Measurements from ENCODE around the gene LURAP1L. TPM values are rescaled to one million over a fixed set of nuclear protein-coding genes. Genes with fewer than 3 reads are reported as not detected.

LURAP1L gene
- total RNA-seq, 2 experiments from 2014 or later = not detected

GRCh38 chr9:12847561-12847960 lies 72.7 kb downstream of the LURAP1L start:
- ChIA-PET CTCF (ENCODE audit: unreplicated experiment) (no interaction called here), POLR2A (no interaction called here)
- H2AFZ ChIP-seq (ENCODE audit: low read length) = no peak overlapping the region
- no TSS peak for BruUV-seq (replicated peaks)
- no peaks in the 10 kb centered on the region for H4K20me1 ChIP-seq (ENCODE audit: insufficient read depth, low read length)
- intact Hi-C loops (cut with micrococcal nuclease; ENCODE audit: unreplicated experiment) = no loop called here
- H3K36me3 ChIP-seq (ENCODE audit: insufficient read depth, low read length) = no peaks in the 10 kb centered on the region
- TF ChIP-seq EZH2phosphoT487 (IDR thresholded peaks at IDR 0.05; ENCODE audit: borderline replicate concordance, low read depth, low read length) = no peak
- H3K9me2 ChIP-seq (ENCODE audit: insufficient read depth, low read length) = no peaks in the 10 kb centered on the region
- no peaks in the 10 kb centered on the region for H3K79me2 ChIP-seq (ENCODE audit: insufficient read depth, low read depth, low read length)
- H3K4me1 ChIP-seq (ENCODE audit: insufficient read depth, low read length, poor library complexity, severe bottlenecking) = no peaks in the 10 kb centered on the region
- no peak overlapping the region for H3K27ac ChIP-seq (ENCODE audit: low read depth, low read length, poor library complexity, severe bottlenecking)
- no peaks in the 10 kb centered on the region for H3K9me3 ChIP-seq (ENCODE audit: low read length)
- H3K4me3 ChIP-seq (ENCODE audit: low read depth, low read length, poor library complexity, severe bottlenecking) = no peak overlapping the region
- H3K4me2 ChIP-seq (ENCODE audit: low read length) = no peak overlapping the region
- no peak for DNase-seq (ENCODE audit: low spot score)

- intact Hi-C loops (cut with micrococcal nuclease; ENCODE audit: unreplicated experiment) = no loop called here
Measured at GRCh38 chr9:12849486-12850003, 74.7 kb downstream of the LURAP1L start.

GRCh38 chr9:12851341-12852090 lies 76.7 kb downstream of the LURAP1L start:
- POLR2A ChIA-PET = interaction anchor here (0.6 to 0.7 kb wide), 3 partner anchors 65 to 154 kb away, joined by 3 to 4 read pairs (median 3); no protein-coding TSS in a partner anchor
- Histone ChIP-seq H3K4me3 (ENCODE audit: low read depth, low read length, poor library complexity, severe bottlenecking) (no peak overlapping the region), H3K9me3 (ENCODE audit: low read length) (no peaks in the 10 kb centered on the region), H3K4me1 (ENCODE audit: insufficient read depth, low read length, poor library complexity, severe bottlenecking) (no peaks in the 10 kb centered on the region), H3K79me2 (ENCODE audit: insufficient read depth, low read depth, low read length) (no peaks in the 10 kb centered on the region), H3K36me3 (ENCODE audit: insufficient read depth, low read length) (no peaks in the 10 kb centered on the region), H3K4me2 (ENCODE audit: low read length) (no peak overlapping the region), H3K27ac (ENCODE audit: low read depth, low read length, poor library complexity, severe bottlenecking) (no peak overlapping the region), H2AFZ (ENCODE audit: low read length) (no peak overlapping the region), H3K9me2 (ENCODE audit: insufficient read depth, low read length) (no peaks in the 10 kb centered on the region), H4K20me1 (ENCODE audit: insufficient read depth, low read length) (no peaks in the 10 kb centered on the region)
- no peak for DNase-seq (ENCODE audit: low spot score)
- TF ChIP-seq EZH2phosphoT487 (IDR thresholded peaks at IDR 0.05; ENCODE audit: borderline replicate concordance, low read depth, low read length) = no peak
- no peak for TF ChIP-seq CTCF (conservative IDR thresholded peaks at IDR 0.05; ENCODE audit: low read length)
- CTCF ChIA-PET (ENCODE audit: unreplicated experiment) = no interaction called here
- intact Hi-C loops (cut with micrococcal nuclease; ENCODE audit: unreplicated experiment) = no loop called here
- BruUV-seq (replicated peaks) = no TSS peak

More at GRCh38 chr9:12849486-12850003, 74.7 kb downstream of the LURAP1L start:
- no peak for DNase-seq (ENCODE audit: low spot score)
- Histone ChIP-seq H4K20me1 (ENCODE audit: insufficient read depth, low read length) (no peaks in the 10 kb centered on the region), H2AFZ (ENCODE audit: low read length) (no peak overlapping the region), H3K36me3 (ENCODE audit: insufficient read depth, low read length) (no peaks in the 10 kb centered on the region), H3K9me2 (ENCODE audit: insufficient read depth, low read length) (no peaks in the 10 kb centered on the region), H3K4me2 (ENCODE audit: low read length) (no peak overlapping the region), H3K4me3 (ENCODE audit: low read depth, low read length, poor library complexity, severe bottlenecking) (no peak overlapping the region), H3K4me1 (ENCODE audit: insufficient read depth, low read length, poor library complexity, severe bottlenecking) (no peaks in the 10 kb centered on the region), H3K79me2 (ENCODE audit: insufficient read depth, low read depth, low read length) (no peaks in the 10 kb centered on the region), H3K9me3 (ENCODE audit: low read length) (no peaks in the 10 kb centered on the region), H3K27ac (ENCODE audit: low read depth, low read length, poor library complexity, severe bottlenecking) (no peak overlapping the region)
- TF ChIP-seq EZH2phosphoT487 (IDR thresholded peaks at IDR 0.05; ENCODE audit: borderline replicate concordance, low read depth, low read length) = no peak
- CTCF ChIA-PET (ENCODE audit: unreplicated experiment) = no interaction called here
- BruUV-seq (replicated peaks) = no TSS peak
- POLR2A ChIA-PET = no interaction called here

All from OCI-LY7 (cell line).